Measurements from ENCODE around the gene ARF1.

ARF1 gene

GRCh38 chr1:228123505-228123904, 41.0 kb downstream of the ARF1 start:
- DNase-seq (ENCODE audit: low read depth) = no peak

GRCh38 chr1:228125185-228125584, 42.7 kb downstream of the ARF1 start:
- DNase-seq (ENCODE audit: low read depth) = no peak

- no peak for DNase-seq (ENCODE audit: low read depth)
These were observed 49.3 kb downstream of the ARF1 start for GRCh38 chr1:228131766-228132165.

GRCh38 chr1:228134591-228134990, 52.1 kb downstream of the ARF1 start:
- no peak for DNase-seq (ENCODE audit: low read depth)

GRCh38 chr1:228136901-228137300, 54.4 kb downstream of the ARF1 start:
- no peak for DNase-seq (ENCODE audit: low read depth)

- DNase-seq (ENCODE audit: low read depth) = no peak
These were observed 57.0 kb downstream of the ARF1 start for GRCh38 chr1:228139406-228139930.

GRCh38 chr1:228139931-228140723, 57.6 kb downstream of the ARF1 start, which contains the start of gene GUK1:
GUK1 (plus strand) TSS chr1:228140279; CDS start chr1:228140303, 24 bp downstream.
- DNase-seq (ENCODE audit: low read depth) = peak; percentile 100

- no peak for DNase-seq (ENCODE audit: low read depth)
These were observed 58.3 kb downstream of the ARF1 start for GRCh38 chr1:228140724-228141225.

GRCh38 chr1:228141226-228142044, 58.9 kb downstream of the ARF1 start:
- DNase-seq (ENCODE audit: low read depth) = peak; percentile 36

GRCh38 chr1:228142155-228142691, 59.7 kb downstream of the ARF1 start:
- DNase-seq (ENCODE audit: low read depth) = no peak

- no peak for DNase-seq (ENCODE audit: low read depth)
These were observed 60.2 kb downstream of the ARF1 start for GRCh38 chr1:228142701-228143136.

- no peak for DNase-seq (ENCODE audit: low read depth)
These were observed 61.1 kb downstream of the ARF1 start for GRCh38 chr1:228143480-228144192.

GRCh38 chr1:228144193-228144992, 61.9 kb downstream of the ARF1 start:
- no peak for DNase-seq (ENCODE audit: low read depth)

GRCh38 chr1:228144993-228145343, 62.5 kb downstream of the ARF1 start:
- no peak for DNase-seq (ENCODE audit: low read depth)

- DNase-seq (ENCODE audit: low read depth) = no peak
These were observed 63.2 kb downstream of the ARF1 start for GRCh38 chr1:228145463-228146416.

GRCh38 chr1:228146417-228147150, 64.1 kb downstream of the ARF1 start:
- DNase-seq (ENCODE audit: low read depth) = no peak

- no peak for DNase-seq (ENCODE audit: low read depth)
These were observed 64.7 kb downstream of the ARF1 start for GRCh38 chr1:228147151-228147693.

- DNase-seq (ENCODE audit: low read depth) = no peak
These were observed 65.3 kb downstream of the ARF1 start for GRCh38 chr1:228147768-228148167.

Data from fibroblast of gingiva (primary cell).